D341Med (cell line): ENCODE data around the gene ITSN1.

ENCODE experiments used
- DNase-seq: peaks from one replicate; pipeline ENCODE4 v3.0.0; 2012; ENCODE audit warnings: low spot score

The ITSN1 gene

DNA sequence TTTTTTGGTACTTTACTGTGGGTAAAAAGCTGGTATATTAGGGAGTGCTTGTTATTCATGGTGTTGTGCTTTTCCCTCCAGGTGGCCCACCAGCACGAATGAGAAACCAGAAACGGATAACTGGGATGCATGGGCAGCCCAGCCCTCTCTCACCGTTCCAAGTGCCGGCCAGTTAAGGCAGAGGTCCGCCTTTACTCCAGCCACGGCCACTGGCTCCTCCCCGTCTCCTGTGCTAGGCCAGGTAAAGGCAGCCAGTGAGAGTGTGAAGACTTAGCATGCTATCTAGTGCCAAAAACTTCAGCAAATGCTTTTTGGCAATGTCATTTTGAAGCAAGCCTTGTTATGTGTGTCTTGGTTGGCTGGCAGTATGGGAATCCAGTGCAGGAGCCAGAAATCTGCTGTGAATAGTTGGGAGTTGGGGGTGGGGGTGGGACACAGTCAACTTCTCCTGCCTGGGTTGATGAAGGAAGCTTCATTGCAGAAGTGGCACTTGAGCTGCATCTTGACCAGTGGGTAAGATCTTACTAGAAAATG lies 171.6 kb downstream of the ITSN1 start:
- no peak for DNase-seq

DNA sequence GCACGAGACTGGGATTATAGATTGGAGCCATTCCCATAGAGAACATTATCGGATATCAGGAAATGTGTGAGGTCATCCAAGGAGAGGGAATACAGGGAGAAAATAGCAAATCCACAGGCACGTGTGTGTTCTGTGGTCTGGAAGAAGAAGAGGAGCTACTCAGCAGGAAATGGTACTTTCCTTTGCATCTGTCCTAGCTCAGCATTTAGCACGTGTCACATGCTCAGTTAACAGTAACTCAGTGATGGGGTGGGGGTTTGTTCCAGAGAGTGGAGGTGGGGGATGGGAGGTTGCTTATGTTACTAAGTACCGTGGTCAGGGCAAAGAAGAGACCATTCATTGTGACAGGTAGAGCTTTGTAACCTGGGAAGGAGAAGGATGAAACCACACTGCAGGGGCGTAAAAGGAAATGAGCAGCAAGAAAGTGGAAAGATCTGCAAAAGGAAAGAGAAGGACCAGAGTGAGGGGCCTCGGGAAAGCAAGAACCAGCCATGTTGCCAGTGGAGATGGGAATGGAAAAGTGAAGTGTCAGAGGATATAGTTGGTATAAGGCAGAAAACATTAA lies 172.9 kb downstream of the ITSN1 start:
- DNase-seq: no peak

DNA sequence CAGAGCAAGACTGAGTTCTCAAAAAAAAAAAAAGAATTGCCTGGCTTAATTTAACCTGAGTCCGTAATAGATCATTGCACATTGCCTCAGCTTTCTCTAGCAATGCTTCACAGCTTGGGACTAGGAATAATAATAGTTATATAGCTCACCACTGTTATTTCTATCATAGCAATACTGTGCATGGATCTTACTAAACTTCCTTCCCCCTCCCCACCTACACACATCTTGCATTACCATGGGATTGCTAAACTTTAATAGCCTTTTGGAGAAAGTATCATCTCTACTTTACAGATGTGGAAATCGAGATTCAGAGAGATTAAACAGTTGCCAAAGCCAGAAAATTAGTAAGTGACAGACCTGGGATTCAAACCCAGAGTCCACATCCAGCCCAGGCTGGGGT lies 173.9 kb downstream of the ITSN1 start:
- DNase-seq: no peak

DNA sequence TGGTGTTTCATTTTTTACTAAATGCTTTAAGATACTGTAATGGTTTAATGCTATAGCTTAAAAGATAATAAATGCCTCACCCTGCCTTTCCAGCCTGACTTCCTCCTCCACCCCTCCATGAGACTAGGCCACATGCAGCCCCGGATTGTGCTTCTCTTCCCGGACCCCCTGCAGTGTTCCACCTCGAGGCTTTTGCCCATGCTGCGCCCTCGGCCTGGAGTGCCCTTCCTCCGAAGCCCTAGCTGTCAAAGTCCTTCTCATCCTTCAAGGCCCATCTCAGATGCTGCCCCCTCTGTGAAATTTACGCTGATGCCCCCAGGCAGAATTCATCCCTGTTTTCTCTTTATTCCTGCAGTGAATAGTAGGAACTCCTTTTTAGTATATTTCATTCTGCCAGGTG lies 174.8 kb downstream of the ITSN1 start:
- no peak for DNase-seq

DNA sequence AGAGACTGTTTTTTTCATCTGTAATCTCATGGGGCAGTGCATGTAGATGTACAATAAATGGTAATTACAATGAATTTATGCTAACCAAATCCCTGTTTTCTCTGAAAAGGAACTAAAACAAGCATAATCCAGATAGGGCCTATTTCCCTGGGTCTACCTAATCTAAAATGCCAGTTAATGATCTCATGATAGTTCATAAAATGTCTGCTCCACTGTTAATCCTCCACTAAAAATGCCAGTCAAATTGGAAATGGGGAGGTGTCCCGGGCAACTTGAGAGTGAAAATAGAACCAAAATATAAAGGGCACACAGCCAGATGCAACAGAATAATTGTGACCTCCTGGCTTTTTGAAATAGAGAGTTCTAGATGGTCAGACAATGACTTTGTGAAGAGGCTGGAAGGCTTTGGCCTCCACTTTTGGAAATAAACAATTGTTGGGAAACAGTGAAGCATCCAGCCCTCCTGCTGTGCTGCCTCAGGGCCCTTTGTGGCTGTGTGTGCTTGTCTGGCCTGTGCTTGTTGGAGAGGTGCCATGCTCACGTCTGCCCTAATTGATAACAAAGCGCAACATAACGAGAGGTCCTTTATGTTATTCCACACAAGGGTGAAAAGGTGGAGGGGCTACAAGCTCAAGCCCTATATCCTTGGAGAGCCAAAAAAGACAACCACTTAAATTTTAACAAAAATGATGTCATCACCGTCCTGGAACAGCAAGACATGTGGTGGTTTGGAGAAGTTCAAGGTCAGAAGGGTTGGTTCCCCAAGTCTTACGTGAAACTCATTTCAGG lies 175.6 kb downstream of the ITSN1 start:
- no peak for DNase-seq

DNA sequence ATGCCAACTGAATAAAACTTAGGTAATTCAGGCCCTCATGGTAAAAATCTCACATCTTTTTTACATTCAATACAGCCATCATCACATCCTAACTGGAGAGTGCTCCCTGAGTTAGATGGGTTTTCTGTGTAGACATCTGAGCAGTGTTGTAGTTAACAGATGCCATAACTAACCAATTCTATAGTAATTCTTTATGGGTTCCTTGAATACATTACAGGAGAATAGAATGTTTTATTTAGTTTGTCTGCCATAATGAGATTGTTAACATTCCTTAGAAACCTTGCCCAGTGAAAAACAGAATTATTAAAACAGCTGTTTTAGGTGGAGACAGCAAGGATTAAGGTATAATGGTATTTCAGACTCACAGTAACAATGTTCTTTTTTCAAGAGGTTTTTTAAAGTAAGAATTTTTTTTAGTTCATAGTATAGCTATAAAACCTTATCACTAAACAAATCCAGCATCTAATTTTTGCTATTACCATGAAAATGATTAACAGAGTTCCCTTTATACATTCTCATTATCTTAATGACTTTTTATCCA lies 178.0 kb downstream of the ITSN1 start:
- no peak for DNase-seq

DNA sequence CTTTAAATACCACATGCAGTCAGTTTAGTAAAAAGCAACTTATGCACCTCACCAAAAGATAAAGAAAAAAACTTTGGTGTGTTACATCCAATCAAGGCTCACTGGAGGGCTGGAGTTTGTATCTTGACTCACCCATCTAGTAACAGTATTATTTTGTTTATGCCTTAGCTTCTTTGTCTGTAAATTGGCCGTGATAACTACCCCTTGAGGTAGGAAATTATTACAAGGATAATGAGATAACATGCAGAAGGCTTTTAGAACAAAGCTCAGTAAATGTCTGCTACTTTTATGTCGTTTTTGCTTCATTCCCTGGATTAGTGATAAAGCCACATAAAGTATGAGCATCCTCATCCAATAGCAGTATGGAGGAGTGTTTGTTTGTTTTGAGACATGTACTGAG lies 178.5 kb downstream of the ITSN1 start:
- no peak for DNase-seq

DNA sequence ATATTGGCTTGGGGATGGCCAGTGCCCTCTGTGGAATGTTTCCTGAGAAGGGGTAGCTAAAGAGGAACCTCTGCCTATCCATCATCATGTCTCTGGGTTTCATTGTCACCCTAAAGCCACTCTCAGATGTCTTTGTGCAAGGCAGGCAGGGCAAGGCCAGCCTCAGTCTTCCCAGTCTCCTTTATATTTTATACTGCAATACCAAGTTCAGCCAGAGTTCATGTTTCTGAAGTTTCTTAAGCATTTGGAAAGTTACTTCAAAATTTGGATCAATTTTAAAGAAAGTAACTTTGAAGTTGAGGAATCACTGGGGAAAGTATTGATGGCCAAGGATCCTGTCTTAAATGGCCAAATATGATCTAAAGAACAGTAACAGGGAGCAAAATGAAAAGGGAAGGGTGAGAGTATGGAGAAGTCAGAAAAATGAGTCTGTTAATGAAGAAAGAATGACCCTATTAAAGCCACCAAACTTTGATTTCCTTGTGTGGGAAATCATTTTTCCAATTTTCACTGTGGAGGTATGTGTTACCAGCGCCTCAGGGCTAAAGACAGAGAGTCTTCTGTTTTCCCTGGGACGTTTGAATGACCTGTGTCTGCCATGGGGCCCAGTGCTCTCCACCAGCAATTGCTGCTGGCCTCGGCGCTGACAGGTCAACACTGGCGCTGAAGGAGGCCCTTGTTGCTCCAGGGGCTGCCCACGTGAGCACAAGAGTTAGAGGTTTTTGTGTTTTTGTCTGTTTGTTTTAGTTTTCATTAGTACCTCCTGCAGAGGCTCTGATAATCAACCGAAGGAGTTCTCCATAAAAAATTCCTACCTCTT lies 179.4 kb downstream of the ITSN1 start:
- DNase-seq: no peak

DNA sequence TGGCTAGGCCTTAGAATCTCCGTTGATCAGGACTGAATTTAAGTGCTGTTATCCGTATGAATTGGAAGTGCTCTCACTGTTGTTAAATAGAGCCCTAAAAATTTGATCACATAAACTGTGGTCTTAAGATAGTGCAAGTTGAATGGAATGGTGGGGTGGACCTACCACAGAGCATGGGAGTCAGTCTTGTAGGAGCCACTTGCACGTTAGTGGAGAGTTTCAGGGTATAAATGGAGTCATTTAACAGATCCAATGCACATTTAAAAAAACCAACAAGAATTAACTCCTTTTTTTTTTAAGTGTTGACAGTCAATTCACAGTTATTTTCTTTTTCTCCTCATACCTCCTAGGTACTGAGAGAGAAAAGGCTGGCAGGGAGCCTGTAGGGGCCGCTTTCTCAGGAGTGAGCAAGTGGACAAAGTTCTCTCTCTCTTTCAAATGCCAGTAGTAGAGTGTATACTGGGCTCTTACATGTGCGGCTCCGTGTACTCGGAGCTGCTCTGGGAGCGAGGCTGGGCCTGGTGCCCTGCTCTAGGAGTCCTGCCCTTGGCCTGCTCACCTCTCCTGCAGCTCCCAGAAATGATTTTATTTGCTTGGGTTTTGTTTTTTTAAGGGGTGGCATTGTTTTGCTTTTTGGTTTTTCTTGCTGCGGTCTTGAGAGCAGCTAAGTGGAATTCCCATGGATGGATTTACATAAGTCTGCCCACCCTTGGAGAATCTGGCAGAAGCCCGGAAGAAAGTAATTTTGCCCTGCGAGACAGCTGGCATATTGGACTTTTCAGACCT lies 182.0 kb downstream of the ITSN1 start:
- no peak for DNase-seq

DNA sequence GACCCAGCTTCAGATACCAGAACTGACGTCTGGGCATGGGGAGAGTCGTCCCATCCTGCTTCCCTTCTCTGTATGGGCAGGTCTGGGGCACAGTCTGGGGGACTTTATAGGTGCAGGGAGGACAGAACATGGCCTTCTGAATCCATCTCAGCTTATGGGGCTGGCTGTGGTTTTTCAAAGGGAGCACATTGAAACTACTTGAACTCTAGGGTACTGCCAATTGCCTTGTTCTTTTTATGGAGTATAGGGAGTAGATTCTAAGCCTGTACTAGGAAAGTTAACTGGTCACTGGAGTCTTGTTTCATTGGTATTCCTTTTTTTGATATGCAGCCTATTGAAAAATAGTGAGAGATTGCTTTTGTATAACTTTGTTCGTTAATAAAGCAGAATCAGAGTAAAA lies 183.1 kb downstream of the ITSN1 start:
- DNase-seq: no peak

DNA sequence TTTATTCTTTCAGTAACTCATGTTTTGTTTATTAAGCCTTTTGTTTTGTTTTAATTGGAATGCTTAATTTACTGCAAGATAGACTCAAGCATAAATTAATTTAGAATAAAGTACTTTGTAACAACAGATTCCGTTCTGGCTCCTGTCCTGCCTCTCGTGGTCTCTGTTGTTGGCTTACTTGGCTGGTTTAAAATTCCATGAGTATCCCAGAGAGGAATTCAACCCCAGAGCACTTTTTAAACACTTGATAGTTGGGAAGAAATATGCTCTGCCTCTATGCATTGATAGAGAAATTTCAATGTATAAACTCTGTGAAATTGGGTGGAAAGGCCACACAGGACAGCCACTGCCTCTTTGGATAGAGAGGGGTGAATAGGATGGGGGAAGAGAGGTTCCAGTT lies 183.6 kb downstream of the ITSN1 start:
- no peak for DNase-seq

DNA sequence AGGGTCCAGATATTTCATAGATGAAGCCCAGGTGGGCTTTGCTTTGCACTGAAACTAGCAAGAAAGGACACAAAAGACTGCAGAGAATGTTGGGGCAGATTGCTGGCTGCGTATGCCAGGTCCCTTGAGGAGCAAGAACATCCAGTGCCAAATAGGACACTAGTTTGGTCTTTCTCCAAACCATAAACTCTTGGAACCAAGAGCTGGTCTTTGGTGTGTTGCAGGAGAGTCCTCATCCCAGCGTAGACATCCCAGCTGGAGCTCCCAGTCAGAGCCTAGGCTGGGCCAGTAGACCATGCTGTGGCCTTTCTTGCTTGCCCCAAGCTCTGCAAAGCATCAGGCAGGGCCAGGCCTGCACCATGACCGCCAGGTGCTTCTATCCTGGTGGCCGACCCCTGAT lies 185.8 kb downstream of the ITSN1 start:
- no peak for DNase-seq

DNA sequence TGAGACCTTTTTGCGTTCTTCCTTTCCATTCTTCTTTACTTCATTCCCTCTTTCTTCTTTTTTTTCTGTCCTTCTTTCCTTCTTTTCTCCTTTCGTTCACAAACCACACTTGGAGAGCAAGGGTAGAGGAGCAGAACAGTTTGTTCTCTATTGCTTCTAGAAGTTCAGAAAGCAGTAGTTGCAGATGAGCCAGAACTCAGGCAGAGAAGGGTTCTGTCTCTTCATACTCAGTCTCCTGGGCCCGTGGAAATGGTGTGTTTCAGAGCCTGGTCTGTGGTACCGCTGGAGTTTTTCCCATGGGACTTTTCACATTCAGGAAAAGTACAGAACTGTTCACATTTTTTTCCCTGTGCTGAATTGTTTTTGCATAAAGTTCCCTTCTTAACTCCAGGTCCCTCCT lies 186.3 kb downstream of the ITSN1 start:
- DNase-seq: no peak

DNA sequence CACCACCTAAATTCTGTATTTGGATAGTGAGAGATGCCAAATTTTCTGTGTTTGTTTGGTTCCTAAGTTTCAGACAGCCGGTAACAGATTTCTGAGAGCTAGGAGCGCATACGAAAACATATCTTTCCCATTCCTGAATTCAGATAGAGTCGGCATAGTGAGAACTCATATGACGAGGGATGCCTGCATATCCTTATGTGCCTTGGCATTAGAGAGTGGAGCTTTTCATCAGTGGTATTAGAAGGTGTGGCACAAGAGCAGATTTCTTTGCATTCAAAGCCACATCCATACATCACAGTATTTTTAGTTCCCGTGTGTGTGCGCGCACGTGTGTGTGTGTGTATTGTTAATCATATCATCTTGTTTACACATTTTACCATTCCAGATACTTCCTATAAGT lies 187.5 kb downstream of the ITSN1 start:
- DNase-seq: no peak

DNA sequence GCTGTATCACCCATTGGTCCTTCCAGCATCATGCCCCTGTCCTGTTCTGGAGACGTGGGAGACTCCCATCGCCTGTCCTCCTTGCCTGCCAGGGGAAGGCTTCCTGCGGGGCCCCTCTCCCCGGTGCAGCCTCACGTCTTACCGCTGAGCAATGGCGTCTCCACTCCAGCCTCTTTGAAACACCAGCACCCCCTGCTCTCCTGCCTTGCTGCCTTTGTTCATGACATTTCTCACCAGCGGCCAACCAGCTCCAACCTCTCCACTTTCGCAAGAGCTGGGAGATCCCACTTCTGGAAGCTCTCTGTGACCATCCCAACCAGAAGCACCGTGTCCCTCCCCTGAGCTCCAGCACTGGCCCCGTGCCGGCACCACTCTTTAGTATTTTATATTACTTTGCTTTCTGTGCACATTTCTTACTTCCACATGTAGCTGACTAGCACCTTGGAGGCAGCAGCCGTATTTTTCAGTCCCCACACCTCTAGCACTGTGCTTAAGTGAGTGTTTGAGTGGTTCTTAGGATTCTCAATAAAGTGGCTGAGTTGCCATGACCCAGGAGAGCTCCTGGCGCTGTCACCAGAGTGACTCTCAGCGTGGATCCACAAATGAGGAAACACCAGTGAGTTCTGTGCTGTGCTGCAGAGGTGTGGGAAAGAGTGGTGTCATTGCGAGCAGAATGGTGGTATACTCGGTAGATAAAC lies 189.8 kb downstream of the ITSN1 start:
- DNase-seq: no peak

DNA sequence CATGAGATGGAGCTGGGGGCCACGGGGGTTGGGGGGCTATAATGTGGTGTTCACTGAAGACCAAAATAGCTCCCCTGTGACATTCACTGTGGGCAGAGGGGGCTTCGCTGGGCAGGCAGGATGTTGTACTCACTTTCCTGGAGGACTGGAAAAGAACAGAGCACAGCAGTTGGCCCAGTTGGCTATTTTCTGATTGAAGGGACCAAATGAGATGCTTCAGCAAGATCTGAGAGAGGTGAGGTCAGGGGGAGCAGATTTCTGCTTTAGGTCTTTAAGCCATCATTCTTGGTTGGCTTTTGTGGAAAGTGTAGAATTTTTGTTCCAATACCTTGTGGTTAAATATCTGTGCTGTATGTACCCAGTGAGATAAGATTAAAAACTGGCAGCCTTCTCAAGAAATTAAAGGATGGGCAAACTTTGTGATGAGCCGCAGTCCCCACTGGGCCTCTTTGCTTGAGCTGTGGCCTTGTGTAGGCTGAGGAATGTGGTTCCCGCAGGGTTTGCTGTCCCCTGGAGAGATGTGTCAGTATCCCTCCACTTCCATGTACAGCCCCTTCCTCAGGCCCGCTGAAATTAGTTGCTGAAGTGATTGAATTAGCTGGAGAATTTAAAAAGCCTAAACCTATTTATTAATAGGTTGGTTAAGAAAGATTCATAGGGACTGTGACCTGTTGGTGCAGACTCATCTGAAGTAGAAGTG lies 192.7 kb downstream of the ITSN1 start:
- DNase-seq: no peak

DNA sequence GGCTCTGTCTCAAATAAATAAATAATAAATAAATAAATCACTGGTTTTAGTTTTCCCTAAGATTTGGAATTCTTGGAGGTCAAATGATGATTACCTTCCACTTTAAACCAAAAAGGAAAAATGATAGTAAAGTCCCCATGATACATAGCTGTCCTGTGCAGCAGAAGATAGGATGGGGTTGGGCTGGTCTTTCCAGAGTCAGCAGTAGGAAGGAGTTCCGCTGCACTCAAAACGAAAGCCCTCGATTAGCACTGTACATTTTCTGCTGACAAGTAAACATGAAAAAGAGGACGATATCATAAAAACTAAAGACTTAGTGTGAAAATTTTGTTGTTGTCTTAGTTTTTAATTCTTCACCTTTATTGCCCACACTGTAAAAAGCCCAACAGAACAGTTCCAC lies 193.6 kb downstream of the ITSN1 start:
- DNase-seq: no peak

DNA sequence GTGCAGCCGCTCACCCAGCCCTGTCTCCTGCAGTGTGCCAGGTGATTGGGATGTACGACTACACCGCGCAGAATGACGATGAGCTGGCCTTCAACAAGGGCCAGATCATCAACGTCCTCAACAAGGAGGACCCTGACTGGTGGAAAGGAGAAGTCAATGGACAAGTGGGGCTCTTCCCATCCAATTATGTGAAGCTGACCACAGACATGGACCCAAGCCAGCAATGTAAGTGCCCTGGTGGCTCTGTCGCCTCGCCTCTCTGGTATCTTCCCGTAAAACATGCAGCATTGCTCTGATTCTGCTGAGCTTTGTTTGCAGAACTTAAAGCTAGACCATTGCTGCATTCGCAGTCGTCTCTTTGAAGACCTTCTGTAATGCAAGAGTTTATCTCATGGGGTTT lies 194.1 kb downstream of the ITSN1 start:
- no peak for DNase-seq

DNA sequence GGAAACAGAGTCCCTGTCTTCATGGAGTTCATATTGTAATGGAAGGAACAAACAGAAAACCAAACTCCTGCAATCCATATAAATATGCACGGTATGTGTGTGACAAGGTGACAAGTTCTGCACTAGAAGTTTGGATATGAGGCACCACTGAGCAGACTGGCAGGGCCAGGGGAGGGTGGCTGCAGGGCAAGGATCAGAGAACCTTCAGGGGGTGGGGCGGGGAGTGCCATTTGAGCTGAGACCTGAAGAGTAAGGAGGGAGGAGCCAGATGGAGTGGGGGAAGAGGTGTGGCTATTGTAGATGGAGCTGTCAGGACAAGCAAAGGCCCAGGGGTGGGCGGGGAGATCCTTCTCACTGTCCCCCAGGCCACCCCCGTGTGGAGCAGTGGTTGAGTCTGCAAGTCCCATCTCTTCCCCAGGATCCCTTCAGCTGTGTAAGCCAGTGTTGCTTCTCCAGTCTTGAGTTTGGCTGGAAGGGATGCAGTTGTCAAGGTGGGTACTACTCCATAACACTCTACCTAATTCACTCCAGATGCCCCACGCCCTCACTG lies 196.9 kb downstream of the ITSN1 start:
- no peak for DNase-seq

DNA sequence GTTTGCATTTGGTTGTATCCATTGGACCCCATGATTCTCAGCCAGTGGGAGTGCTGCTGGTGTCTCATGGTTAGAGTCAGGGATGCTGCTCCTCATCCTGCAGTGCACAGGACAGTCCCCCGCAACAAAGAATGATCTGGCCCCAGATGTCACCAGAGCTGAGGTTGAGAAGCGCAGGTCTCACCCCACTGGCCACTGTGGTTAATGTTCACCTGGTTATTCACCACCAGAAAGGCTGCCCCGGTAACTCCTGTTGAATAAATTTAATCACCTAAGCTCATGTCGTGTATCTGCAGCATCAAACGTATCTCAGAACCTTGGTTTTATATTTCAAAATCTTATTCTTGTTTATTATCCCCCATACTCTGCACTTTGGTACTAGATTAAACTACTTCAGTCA lies 197.5 kb downstream of the ITSN1 start:
- DNase-seq: no peak
